ENCODE data around the gene TRIM44.

The TRIM44 gene

GRCh38 chr11:35623621-35624168 lies 38.9 kb upstream of the TRIM44 start:
- no peak overlapping the region for H3K4me3 ChIP-seq (ENCODE audit: low read depth, low read length)
- TF ChIP-seq CTCF (IDR thresholded peaks at IDR 0.05; ENCODE audit: low read depth, low read length, missing control alignments), result no peak
- DNase-seq (ENCODE audit: low read depth), result no peak

GRCh38 chr11:35624316-35624715 lies 38.3 kb upstream of the TRIM44 start:
- DNase-seq (ENCODE audit: low read depth), result no peak
- TF ChIP-seq CTCF (IDR thresholded peaks at IDR 0.05; ENCODE audit: low read depth, low read length, missing control alignments), result no peak
- no peak overlapping the region for H3K4me3 ChIP-seq (ENCODE audit: low read depth, low read length)

DNA sequence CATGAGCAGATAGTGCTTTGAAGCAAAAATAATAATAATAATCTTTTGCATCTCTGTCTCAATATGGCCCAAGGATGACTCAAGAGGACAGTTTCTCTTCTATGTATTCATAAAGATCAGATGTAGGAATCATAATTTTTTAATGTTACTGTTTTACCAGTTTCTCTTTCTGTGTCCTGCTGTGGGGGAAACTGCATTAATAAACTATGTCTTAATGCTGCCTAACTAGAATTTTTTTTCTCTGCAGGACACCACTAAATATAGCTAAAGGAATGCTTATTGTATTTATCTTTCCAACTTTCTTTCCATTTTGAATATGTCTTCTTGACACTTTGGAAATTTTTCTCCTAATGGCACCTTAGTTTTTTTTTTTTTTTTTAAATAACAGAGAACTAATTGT lies 37.8 kb upstream of the TRIM44 start:
- no peak for DNase-seq (ENCODE audit: low read depth)
- no peak for TF ChIP-seq CTCF (IDR thresholded peaks at IDR 0.05; ENCODE audit: low read depth, low read length, missing control alignments)
- no peak overlapping the region for H3K4me3 ChIP-seq (ENCODE audit: low read depth, low read length)

- no peak overlapping the region for H3K4me3 ChIP-seq (ENCODE audit: low read depth, low read length)
- DNase-seq (ENCODE audit: low read depth), result no peak
- TF ChIP-seq CTCF (IDR thresholded peaks at IDR 0.05; ENCODE audit: low read depth, low read length, missing control alignments), result no peak
These were observed 36.1 kb upstream of the TRIM44 start for GRCh38 chr11:35626501-35626900.

GRCh38 chr11:35629511-35629910 lies 33.1 kb upstream of the TRIM44 start:
- H3K4me3 ChIP-seq (ENCODE audit: low read depth, low read length), result no peak overlapping the region
- DNase-seq (ENCODE audit: low read depth), result no peak
- TF ChIP-seq CTCF (IDR thresholded peaks at IDR 0.05; ENCODE audit: low read depth, low read length, missing control alignments), result no peak

DNA sequence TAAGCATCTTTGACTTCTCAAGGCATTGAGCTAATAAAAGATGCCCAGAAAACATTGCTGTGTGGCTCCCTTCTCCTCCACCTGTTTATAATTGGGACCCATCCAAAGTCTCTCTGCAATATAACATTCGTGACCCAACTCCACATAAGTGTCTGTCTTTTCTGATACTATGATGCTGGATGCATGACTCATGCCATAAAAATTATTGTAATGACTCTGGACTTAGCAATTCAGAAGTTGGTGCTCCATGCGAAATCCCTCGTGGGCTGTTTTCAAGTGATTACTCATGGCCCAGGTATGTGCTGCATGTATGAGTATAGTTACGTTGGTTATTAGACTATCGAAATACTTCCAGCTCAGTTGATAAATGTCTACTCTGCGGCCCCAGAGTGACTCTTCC lies 32.7 kb upstream of the TRIM44 start:
- no peak for TF ChIP-seq CTCF (IDR thresholded peaks at IDR 0.05; ENCODE audit: low read depth, low read length, missing control alignments)
- DNase-seq (ENCODE audit: low read depth), result no peak
- H3K4me3 ChIP-seq (ENCODE audit: low read depth, low read length), result no peak overlapping the region

DNA sequence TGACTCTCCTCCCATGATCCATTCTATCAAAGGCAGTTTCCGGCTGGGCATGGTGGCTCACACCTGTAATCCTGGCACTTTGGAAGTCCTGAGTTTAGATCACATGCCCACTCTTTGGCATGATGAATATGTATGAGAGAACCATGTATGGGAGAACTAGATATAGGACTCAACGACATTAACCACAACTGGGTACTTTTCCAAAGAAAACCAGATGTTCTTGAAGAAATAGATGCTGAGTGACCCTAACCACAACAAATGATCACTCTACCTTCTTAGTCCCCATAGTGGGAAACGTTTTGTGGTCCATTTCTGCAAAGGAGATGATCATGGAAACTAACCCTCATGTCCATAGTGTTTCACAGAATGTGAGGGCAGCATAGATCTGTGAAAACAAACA lies 30.7 kb upstream of the TRIM44 start:
- H3K4me3 ChIP-seq (ENCODE audit: low read depth, low read length), result no peak overlapping the region
- TF ChIP-seq CTCF (IDR thresholded peaks at IDR 0.05; ENCODE audit: low read depth, low read length, missing control alignments), result no peak
- no peak for DNase-seq (ENCODE audit: low read depth)

Data from GM12864 (cell line).